NCI-H2107 treated with DMSO at 0.1 percent for 48 hours (cell line): ENCODE results near the gene PRDM1.

ENCODE experiments used
- DNase-seq: peaks from one replicate; lab custom pipeline; 2025; ENCODE audit not compliant: unreplicated experiment; lab: John Stamatoyannopoulos, UW

PRDM1 gene

GRCh38 chr6:106085984-106086813 is at the start of gene PRDM1:
Gene PRDM1, plus strand, starts transcription at chr6:106086336. Its CDS starts 218 bp downstream, at chr6:106086554.
- DNase-seq: peak; percentile 70

GRCh38 chr6:106037060-106037459 is 49.1 kb upstream of the PRDM1 start:
- DNase-seq: no peak

GRCh38 chr6:106039897-106040592 is 46.1 kb upstream of the PRDM1 start:
- no peak for DNase-seq

GRCh38 chr6:106044151-106044550 is 42.0 kb upstream of the PRDM1 start:
- DNase-seq: no peak

GRCh38 chr6:106045077-106045476 is 41.1 kb upstream of the PRDM1 start:
- no peak for DNase-seq

GRCh38 chr6:106046116-106046853 is 39.9 kb upstream of the PRDM1 start:
- DNase-seq: no peak

GRCh38 chr6:106046854-106047200 is 39.3 kb upstream of the PRDM1 start:
- DNase-seq: no peak

- no peak for DNase-seq
Measured at GRCh38 chr6:106048336-106048735, 37.8 kb upstream of the PRDM1 start.

GRCh38 chr6:106050538-106050937 is 35.6 kb upstream of the PRDM1 start:
- no peak for DNase-seq

GRCh38 chr6:106051226-106051625 is 34.9 kb upstream of the PRDM1 start:
- DNase-seq: no peak

GRCh38 chr6:106053484-106054205 is 32.5 kb upstream of the PRDM1 start:
- DNase-seq: no peak

- DNase-seq: no peak
Measured at GRCh38 chr6:106055489-106055888, 30.6 kb upstream of the PRDM1 start.

GRCh38 chr6:106056060-106056745 is 29.9 kb upstream of the PRDM1 start:
- DNase-seq: no peak

- peak; percentile 38 for DNase-seq
Measured at GRCh38 chr6:106056746-106057390, 29.3 kb upstream of the PRDM1 start.

GRCh38 chr6:106059331-106059730 is 26.8 kb upstream of the PRDM1 start:
- DNase-seq: no peak

GRCh38 chr6:106060167-106060566 is 26.0 kb upstream of the PRDM1 start:
- DNase-seq: no peak

- DNase-seq: no peak
Measured at GRCh38 chr6:106063448-106063850, 22.7 kb upstream of the PRDM1 start.

GRCh38 chr6:106064142-106064541 is 22.0 kb upstream of the PRDM1 start:
- DNase-seq: no peak

- no peak for DNase-seq
Measured at GRCh38 chr6:106064756-106065155, 21.4 kb upstream of the PRDM1 start.

GRCh38 chr6:106066989-106067388 is 19.1 kb upstream of the PRDM1 start:
- no peak for DNase-seq
